Lower lobe of right lung (tissue), 2 donors: ENCODE measurements around the gene TLR9. TPM values are rescaled to one million over a fixed set of nuclear protein-coding genes. Genes with fewer than 3 reads are reported as not detected.

Experiments used
- ATAC-seq, 2 donors: fragments of 200-7000 bp; cut with Tn5 transposase; one replicate each; pipeline ENCODE4 v1.9.1; 2020 to 2022; ENCODE audit warnings: mild to moderate bottlenecking in 2 of 2, moderate library complexity in 2 of 2
- DNase-seq: peaks from one replicate; pipeline ENCODE4 v3.0.0-alpha.2; 2020
- H3K27ac ChIP-seq: fragments of 200-600 bp; one replicate; pipeline ENCODE4 v1.8.0; 2022
- H3K27me3 ChIP-seq: fragments of 200-600 bp; one replicate; pipeline ENCODE4 v1.8.0; 2022; ENCODE audit warnings: low read depth
- H3K36me3 ChIP-seq: fragments of 200-600 bp; one replicate; pipeline ENCODE4 v1.8.0; 2022; ENCODE audit warnings: mild to moderate bottlenecking
- H3K4me1 ChIP-seq: fragments of 200-600 bp; one replicate; pipeline ENCODE4 v1.8.0; 2022
- H3K4me3 ChIP-seq: fragments of 200-600 bp; one replicate; pipeline ENCODE4 v1.8.0; 2022; ENCODE audit warnings: mild to moderate bottlenecking
- H3K9me3 ChIP-seq: fragments of 200-600 bp; one replicate; pipeline ENCODE4 v1.8.0; 2022
- CTCF ChIP-seq: fragments of 200-600 bp; IDR thresholded peaks from one replicate; pipeline ENCODE4 v1.8.0; 2022; ENCODE audit warnings: antibody characterized with exemption, mild to moderate bottlenecking
- intact Hi-C: fragments of 100-400 bp; cut with DNase I; formaldehyde crosslinking; loops from one replicate; pipeline ENCODE4 v1.11.0; 2022
- total RNA-seq: library from RNA; stranded (reverse); fragmentation: NEBNext Ultra II Directional; extraction: Animal tissue kit (Norgen Biotek cat#: 25700); gene quantifications from one replicate; pipeline ENCODE4 v1.2.1, GENCODE V29; 2021
- donor health status: DM: no; HTN: yes; CAD: no; lungs with severe emphysema.

TLR9 gene
- total RNA-seq, 1 donor from 2014 or later: 1.0 TPM

- H3K4me1 ChIP-seq: peaks cover 55% of the 10 kb centered on the region
- peak overlapping the region; percentile 93 for H3K27ac ChIP-seq
- peaks cover 26% of the 10 kb centered on the region for H3K36me3 ChIP-seq
- no peaks in the 10 kb centered on the region for H3K9me3 ChIP-seq
- no peaks in the 10 kb centered on the region for H3K27me3 ChIP-seq
- H3K4me3 ChIP-seq: peak overlapping the region; percentile 99
- DNase-seq (peak; percentile 34), ATAC-seq (no peak)
- TF ChIP-seq CTCF: no peak
- intact Hi-C loops: loop anchor here (10.0 kb wide), 1 partner anchor 98 kb away; no protein-coding TSS in a partner anchor
Measured at GRCh38 chr3:52237006-52237656, 11.7 kb upstream of the TLR9 start.

GRCh38 chr3:52236424-52236886 lies 11.0 kb upstream of the TLR9 start:
- H3K4me3 ChIP-seq: no peak overlapping the region

GRCh38 chr3:52234516-52235447 lies 9.3 kb upstream of the TLR9 start:
- H3K27ac ChIP-seq: no peak overlapping the region
- H3K4me3 ChIP-seq: no peak overlapping the region
- DNase-seq (peak; percentile 35), ATAC-seq (no peak)
- intact Hi-C loops: loop anchor here (10.0 kb wide), 1 partner anchor 100 kb away; no protein-coding TSS in a partner anchor
- H3K27me3 ChIP-seq: no peaks in the 10 kb centered on the region
- TF ChIP-seq CTCF: no peak
- H3K36me3 ChIP-seq: peaks cover 49% of the 10 kb centered on the region
- peaks cover 47% of the 10 kb centered on the region for H3K4me1 ChIP-seq
- no peaks in the 10 kb centered on the region for H3K9me3 ChIP-seq

More at GRCh38 chr3:52236424-52236886, 11.0 kb upstream of the TLR9 start:
- intact Hi-C loops: loop anchor here (10.0 kb wide), 1 partner anchor 98 kb away; no protein-coding TSS in a partner anchor
- peak; percentile 26 for DNase-seq
- Histone ChIP-seq H3K9me3 (no peaks in the 10 kb centered on the region), H3K27ac (peak overlapping the region; percentile 93), H3K4me1 (peaks cover 61% of the 10 kb centered on the region), H3K27me3 (no peaks in the 10 kb centered on the region), H3K36me3 (peaks cover 32% of the 10 kb centered on the region)
- no peak for ATAC-seq
- TF ChIP-seq CTCF: no peak

GRCh38 chr3:52233968-52234367 lies 8.5 kb upstream of the TLR9 start:
- Histone ChIP-seq H3K4me1 (peaks cover 43% of the 10 kb centered on the region), H3K9me3 (no peaks in the 10 kb centered on the region), H3K27me3 (no peaks in the 10 kb centered on the region), H3K4me3 (no peak overlapping the region), H3K36me3 (peaks cover 57% of the 10 kb centered on the region), H3K27ac (no peak overlapping the region)
- intact Hi-C loops: loop anchor here (10.0 kb wide), 1 partner anchor 101 kb away; no protein-coding TSS in a partner anchor
- ATAC-seq (no peak), DNase-seq (peak; percentile 31)
- no peak for TF ChIP-seq CTCF

GRCh38 chr3:52233108-52233591 lies 7.7 kb upstream of the TLR9 start:
- intact Hi-C loops: loop anchor here (10.0 kb wide), 1 partner anchor 102 kb away; no protein-coding TSS in a partner anchor
- Histone ChIP-seq H3K27ac (no peak overlapping the region), H3K9me3 (no peaks in the 10 kb centered on the region), H3K4me1 (peaks cover 40% of the 10 kb centered on the region), H3K36me3 (peaks cover 65% of the 10 kb centered on the region), H3K4me3 (no peak overlapping the region), H3K27me3 (no peaks in the 10 kb centered on the region)
- TF ChIP-seq CTCF: no peak
- ATAC-seq (no peak), DNase-seq (peak; percentile 30)
